ENCODE data around the gene ZC3H12A.

The ZC3H12A gene

GRCh38 chr1:37474046-37474696 lies at the start of gene ZC3H12A:
ZC3H12A (plus strand) TSS chr1:37474580; CDS start chr1:37475497, 917 bp downstream.
- peak; percentile 94 for DNase-seq (ENCODE audit: low read depth)

GRCh38 chr1:37425221-37425620 lies 49.2 kb upstream of the ZC3H12A start:
- no peak for DNase-seq (ENCODE audit: low read depth)

- no peak for DNase-seq (ENCODE audit: low read depth)
These were observed 45.4 kb upstream of the ZC3H12A start for GRCh38 chr1:37429029-37429428.

- no peak for DNase-seq (ENCODE audit: low read depth)
These were observed 44.0 kb upstream of the ZC3H12A start for GRCh38 chr1:37430103-37430985.

- DNase-seq (ENCODE audit: low read depth) = no peak
These were observed 41.7 kb upstream of the ZC3H12A start for GRCh38 chr1:37432716-37433115.

- no peak for DNase-seq (ENCODE audit: low read depth)
These were observed 41.2 kb upstream of the ZC3H12A start for GRCh38 chr1:37433171-37433570.

- DNase-seq (ENCODE audit: low read depth) = peak; percentile 57
These were observed 39.8 kb upstream of the ZC3H12A start for GRCh38 chr1:37434292-37435225.

GRCh38 chr1:37437087-37437486 lies 37.3 kb upstream of the ZC3H12A start:
- DNase-seq (ENCODE audit: low read depth) = no peak

- DNase-seq (ENCODE audit: low read depth) = no peak
These were observed 36.1 kb upstream of the ZC3H12A start for GRCh38 chr1:37438037-37438868.

GRCh38 chr1:37438869-37439343 lies 35.5 kb upstream of the ZC3H12A start:
- DNase-seq (ENCODE audit: low read depth) = no peak

GRCh38 chr1:37439349-37439995 lies 34.9 kb upstream of the ZC3H12A start:
- no peak for DNase-seq (ENCODE audit: low read depth)

- DNase-seq (ENCODE audit: low read depth) = no peak
These were observed 32.9 kb upstream of the ZC3H12A start for GRCh38 chr1:37441490-37441889.

- no peak for DNase-seq (ENCODE audit: low read depth)
These were observed 32.2 kb upstream of the ZC3H12A start for GRCh38 chr1:37442139-37442538.

GRCh38 chr1:37442644-37443043 lies 31.7 kb upstream of the ZC3H12A start:
- no peak for DNase-seq (ENCODE audit: low read depth)

- DNase-seq (ENCODE audit: low read depth) = no peak
These were observed 27.5 kb upstream of the ZC3H12A start for GRCh38 chr1:37446874-37447273.

- no peak for DNase-seq (ENCODE audit: low read depth)
These were observed 26.2 kb upstream of the ZC3H12A start for GRCh38 chr1:37448185-37448584.

- no peak for DNase-seq (ENCODE audit: low read depth)
These were observed 25.5 kb upstream of the ZC3H12A start for GRCh38 chr1:37448691-37449417.

- no peak for DNase-seq (ENCODE audit: low read depth)
These were observed 24.4 kb upstream of the ZC3H12A start for GRCh38 chr1:37449936-37450335.

GRCh38 chr1:37452416-37452815 lies 22.0 kb upstream of the ZC3H12A start:
- no peak for DNase-seq (ENCODE audit: low read depth)

- no peak for DNase-seq (ENCODE audit: low read depth)
These were observed 20.7 kb upstream of the ZC3H12A start for GRCh38 chr1:37453647-37454046.
